NT2/D1 (cell line): ENCODE data around the gene ENDOU.

Experiments used
- DNase-seq: peaks from one replicate; pipeline ENCODE4 v3.0.0-alpha.2; 2011; ENCODE audit warnings: low read depth, low spot score
- H3K27me3 ChIP-seq: 2 replicates; pipeline ENCODE4 v1.6.0; 2011; ENCODE audit warnings: mild to moderate bottlenecking; ENCODE audit not compliant: insufficient read length, insufficient read depth
- H3K36me3 ChIP-seq: 2 replicates; pipeline ENCODE4 v1.6.1; 2011; ENCODE audit warnings: mild to moderate bottlenecking, low read length, mixed read lengths; ENCODE audit not compliant: insufficient read depth, insufficient read length
- H3K4me1 ChIP-seq: 2 replicates; pipeline ENCODE4 v1.5.1; 2011; ENCODE audit not compliant: insufficient read depth, insufficient read length
- H3K4me3 ChIP-seq: 2 replicates; pipeline ENCODE4 v1.5.1; 2011; ENCODE audit warnings: low read depth; ENCODE audit not compliant: insufficient read length
- H3K9ac ChIP-seq: 2 replicates; pipeline ENCODE4 v1.6.0; 2011; ENCODE audit warnings: low read depth; ENCODE audit not compliant: insufficient read length
- H3K9me3 ChIP-seq: 2 replicates; pipeline ENCODE4 v1.5.1; 2011; ENCODE audit warnings: mild to moderate bottlenecking, low read length; ENCODE audit not compliant: insufficient read depth
- SUZ12 ChIP-seq: IDR thresholded peaks from 2 replicates; pipeline ENCODE4 v1.6.1; 2011; ENCODE audit not compliant: insufficient read length, insufficient read depth; ENCODE audit errors: extremely low read depth
- YY1 ChIP-seq: IDR thresholded peaks from 2 replicates; pipeline ENCODE4 v1.6.1; 2011; ENCODE audit not compliant: insufficient read length, insufficient read depth
- ZNF274 ChIP-seq: IDR thresholded peaks from 2 replicates; pipeline ENCODE4 v1.6.1; 2011; ENCODE audit warnings: mild to moderate bottlenecking, low read depth, low read length

The ENDOU gene

DNA sequence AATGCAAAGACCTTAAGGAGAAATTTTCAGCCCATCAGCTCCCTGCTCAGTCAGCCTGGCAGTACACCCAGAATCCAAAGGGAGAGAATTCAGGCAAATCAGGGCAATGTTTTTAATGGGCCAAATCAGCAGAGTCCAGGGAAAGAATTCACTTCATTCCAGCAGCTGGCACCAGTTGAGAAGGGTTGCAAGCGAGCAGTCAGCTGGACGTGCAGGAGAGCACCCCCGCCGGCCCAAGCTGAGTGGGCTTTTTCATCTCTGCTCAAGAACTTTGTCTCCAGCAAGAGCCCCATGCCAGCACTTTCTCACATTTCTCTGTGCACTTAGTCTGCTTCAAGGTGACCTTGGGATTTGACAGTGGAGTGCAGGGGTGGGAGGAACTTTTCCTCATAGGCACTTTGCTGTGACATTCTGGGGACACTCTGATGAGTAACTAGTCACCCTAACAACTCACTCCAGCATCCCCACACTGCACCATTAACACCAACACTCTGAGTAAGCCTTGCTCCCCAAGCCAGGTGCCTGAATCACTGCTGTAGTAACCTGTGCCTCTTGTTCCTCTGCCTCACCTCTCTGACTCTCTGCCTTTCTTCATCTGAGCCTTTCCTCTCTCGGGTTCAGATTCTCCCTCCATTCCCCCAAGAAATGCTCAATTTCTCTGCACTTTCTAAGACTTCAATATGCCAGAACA, 2.2 kb downstream of the ENDOU start:
- Histone ChIP-seq H3K4me3 (no peak overlapping the region), H3K36me3 (peaks cover 4% of the 10 kb centered on the region), H3K9ac (no peak overlapping the region), H3K4me1 (no peaks in the 10 kb centered on the region), H3K9me3 (no peaks in the 10 kb centered on the region), H3K27me3 (no peaks in the 10 kb centered on the region)
- TF ChIP-seq YY1 (no peak), ZNF274 (no peak), SUZ12 (no peak)
- DNase-seq = no peak

DNA sequence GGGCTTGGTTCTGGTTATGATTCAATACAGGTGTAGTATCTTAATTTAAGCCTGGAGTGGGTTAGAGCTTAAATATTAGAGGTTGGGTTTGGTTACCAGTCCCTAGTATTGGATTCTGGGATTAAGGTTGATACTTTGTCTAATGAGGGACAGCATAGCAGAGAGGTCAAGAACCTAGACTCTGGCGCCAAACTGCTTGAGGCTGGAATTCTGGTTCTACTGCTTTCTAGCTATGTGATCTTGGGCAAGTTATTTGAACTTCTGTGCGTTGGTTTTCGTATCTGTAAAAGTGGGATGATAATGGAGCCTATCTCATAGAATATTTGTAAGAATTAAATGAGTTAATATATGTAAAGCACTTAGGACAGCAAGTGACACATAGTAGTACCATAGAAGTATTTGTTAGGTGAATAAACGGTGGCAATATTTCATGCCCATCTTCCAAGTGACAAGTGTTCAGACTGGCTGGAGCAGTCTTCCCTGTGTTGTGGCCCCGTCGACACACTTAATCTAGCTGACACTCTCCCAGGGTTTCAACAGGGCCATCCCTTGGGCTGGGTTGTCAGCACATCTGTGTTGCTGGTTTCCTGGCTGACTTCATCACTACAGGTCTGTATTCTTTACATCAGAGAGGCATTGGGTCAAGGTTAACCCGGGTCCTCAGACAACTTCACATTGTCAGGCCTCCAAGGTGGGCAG, 3.0 kb downstream of the ENDOU start:
- H3K4me3 ChIP-seq = no peak overlapping the region
- peaks cover 4% of the 10 kb centered on the region for H3K36me3 ChIP-seq
- no peaks in the 10 kb centered on the region for H3K9me3 ChIP-seq
- no peak for DNase-seq
- H3K27me3 ChIP-seq = no peaks in the 10 kb centered on the region
- TF ChIP-seq SUZ12 = no peak
- TF ChIP-seq YY1 = no peak
- no peak for TF ChIP-seq ZNF274
- H3K9ac ChIP-seq = no peak overlapping the region
- peaks cover 3% of the 10 kb centered on the region for H3K4me1 ChIP-seq

DNA sequence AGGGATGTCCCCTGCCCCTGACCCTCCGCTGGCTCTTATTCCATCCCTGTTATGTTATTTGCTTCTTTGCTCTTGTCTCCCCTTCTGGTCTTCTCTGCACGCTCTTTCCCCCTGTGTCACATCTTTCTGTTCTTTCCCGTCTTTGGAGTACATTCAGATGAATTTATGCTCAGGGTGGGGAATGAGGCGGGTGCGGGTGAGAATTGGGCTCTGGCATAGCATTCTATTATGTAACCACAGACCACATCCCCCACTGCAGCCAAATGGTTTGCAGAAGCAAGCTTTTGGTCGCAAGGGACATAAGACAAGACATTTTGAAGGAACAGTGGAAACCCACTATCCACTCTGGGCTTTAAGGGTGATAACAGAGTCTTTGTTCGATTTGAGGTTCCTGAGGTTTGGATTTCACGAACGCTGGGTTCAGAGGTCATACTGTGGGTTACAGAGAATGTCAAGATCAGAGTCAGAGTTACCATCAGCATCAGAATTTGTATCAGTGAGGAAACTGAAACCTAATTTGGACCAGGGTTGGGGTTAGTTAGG, 3.8 kb downstream of the ENDOU start:
- no peak for DNase-seq
- H3K9me3 ChIP-seq = no peaks in the 10 kb centered on the region
- H3K36me3 ChIP-seq = peaks cover 4% of the 10 kb centered on the region
- no peaks in the 10 kb centered on the region for H3K27me3 ChIP-seq
- peaks cover 3% of the 10 kb centered on the region for H3K4me1 ChIP-seq
- H3K4me3 ChIP-seq = no peak overlapping the region
- H3K9ac ChIP-seq = no peak overlapping the region
- TF ChIP-seq SUZ12 (no peak), ZNF274 (no peak), YY1 (no peak)

DNA sequence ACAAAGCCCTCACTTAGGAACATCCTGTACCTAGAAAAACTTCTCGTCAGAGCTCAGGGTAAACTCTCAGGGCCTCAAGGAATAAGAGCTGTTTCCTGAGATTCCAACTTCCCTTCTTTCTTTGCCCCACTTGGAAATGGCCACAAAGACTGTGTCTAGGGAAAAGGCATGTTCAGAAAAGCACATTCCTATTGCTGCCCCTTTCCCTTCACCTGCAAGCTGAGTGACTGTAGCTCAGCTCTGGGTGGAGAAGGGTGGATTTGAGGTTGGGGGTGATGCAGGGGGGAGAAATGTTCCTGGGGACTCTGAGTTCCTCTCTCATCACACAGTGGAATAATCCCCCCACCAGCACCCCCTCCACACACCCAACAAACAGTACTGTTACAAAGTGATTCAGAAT, 6.8 kb downstream of the ENDOU start:
- Histone ChIP-seq H3K9me3 (no peaks in the 10 kb centered on the region), H3K9ac (no peak overlapping the region), H3K36me3 (peaks cover 4% of the 10 kb centered on the region), H3K4me3 (no peak overlapping the region), H3K4me1 (peaks cover 3% of the 10 kb centered on the region), H3K27me3 (no peaks in the 10 kb centered on the region)
- DNase-seq = no peak
- TF ChIP-seq SUZ12 = no peak

DNA sequence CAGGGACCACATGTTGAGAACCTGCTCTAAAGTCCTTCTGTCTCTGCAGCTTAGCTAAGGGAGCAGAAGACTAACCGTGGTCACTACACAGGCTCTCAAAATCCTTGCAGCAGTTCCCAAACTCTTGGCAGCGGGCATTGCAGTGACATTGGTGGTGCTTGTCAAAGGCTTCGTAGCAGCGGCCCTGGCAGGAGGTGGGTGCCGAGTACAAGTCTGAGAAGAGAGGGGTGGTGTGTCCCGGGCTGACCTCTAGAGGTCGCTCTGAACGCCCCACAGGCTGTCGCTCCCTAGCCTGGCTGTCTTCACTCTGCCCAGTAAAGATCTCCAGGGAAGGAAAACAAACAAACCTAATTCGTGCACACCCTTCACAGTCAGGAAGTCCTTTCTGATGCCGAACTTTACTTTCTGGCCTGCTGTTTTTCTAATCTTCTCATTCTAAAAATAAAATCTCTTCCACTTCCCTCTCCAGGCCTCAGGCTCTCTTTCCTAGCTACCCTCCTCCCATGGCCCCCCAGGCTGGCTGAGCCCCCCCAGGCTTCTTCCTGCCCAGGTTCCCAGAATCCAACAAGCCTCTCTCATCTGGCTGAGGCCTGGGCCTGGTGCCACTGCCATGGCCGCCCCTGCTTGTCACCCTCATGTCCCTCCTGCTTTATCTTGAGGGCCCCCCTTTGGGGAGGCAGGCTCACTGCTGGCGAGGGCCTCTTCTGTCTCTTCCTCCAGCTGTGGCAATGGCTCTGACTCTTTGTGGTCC, 7.7 kb downstream of the ENDOU start:
- Histone ChIP-seq H3K36me3 (peaks cover 4% of the 10 kb centered on the region), H3K4me1 (peaks cover 3% of the 10 kb centered on the region), H3K27me3 (no peaks in the 10 kb centered on the region), H3K9ac (no peak overlapping the region), H3K4me3 (no peak overlapping the region), H3K9me3 (no peaks in the 10 kb centered on the region)
- TF ChIP-seq ZNF274 = no peak
- TF ChIP-seq SUZ12 = no peak
- no peak for TF ChIP-seq YY1
- DNase-seq = peak; percentile 84

DNA sequence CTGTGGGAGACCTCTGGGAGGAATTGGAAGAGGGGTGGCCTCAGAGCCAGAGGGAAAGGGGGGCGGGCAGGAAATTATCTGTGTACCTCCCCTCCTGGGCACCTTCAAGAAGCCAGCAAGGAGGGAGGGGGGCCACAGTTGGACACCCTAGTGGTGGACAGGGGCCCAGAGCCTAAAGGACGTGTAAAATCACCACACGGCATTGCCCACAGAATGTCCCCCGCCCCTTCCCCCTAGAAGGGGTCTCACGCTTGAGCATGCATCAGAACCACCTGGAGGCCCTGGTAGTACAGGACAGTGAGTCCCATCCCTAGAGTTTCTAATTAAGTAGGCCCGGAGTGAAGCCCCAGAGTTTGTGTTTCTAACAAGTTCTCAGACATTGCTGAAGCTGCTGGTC, 8.2 kb downstream of the ENDOU start:
- Histone ChIP-seq H3K9me3 (no peaks in the 10 kb centered on the region), H3K9ac (no peak overlapping the region), H3K4me3 (no peak overlapping the region), H3K27me3 (no peaks in the 10 kb centered on the region), H3K4me1 (peaks cover 3% of the 10 kb centered on the region), H3K36me3 (peaks cover 4% of the 10 kb centered on the region)
- TF ChIP-seq SUZ12 (no peak), ZNF274 (no peak), YY1 (no peak)
- DNase-seq = no peak
